ENCODE measurements around the gene EXOSC3.

EXOSC3 gene

GRCh38 chr9:37732086-37732741, 52.6 kb downstream of the EXOSC3 start:
- TF ChIP-seq CTCF (conservative IDR thresholded peaks at IDR 0.05; ENCODE audit: low read depth, low read length): no peak
- DNase-seq (ENCODE audit: low read depth): no peak
- no peak overlapping the region for H3K4me3 ChIP-seq (ENCODE audit: low read depth, low read length)

DNA sequence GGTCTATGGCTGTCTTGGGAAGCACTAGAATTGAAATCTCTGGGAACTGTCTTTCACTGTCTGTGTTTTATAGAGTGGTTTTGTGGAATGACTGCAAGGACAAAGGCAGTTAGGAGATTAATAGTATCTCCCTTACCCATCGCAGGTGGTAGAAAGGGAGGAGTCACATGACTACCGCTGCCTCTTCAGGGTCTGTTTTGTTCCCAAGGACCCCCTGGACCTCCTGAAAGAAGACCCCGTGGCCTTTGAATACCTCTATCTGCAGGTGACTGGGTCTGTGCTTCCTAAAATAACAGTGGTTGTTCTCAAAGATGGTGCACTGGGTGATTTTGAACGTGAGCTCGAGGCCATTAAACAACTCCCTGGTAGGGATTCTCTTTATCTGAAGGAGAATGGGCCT, 54.0 kb downstream of the EXOSC3 start:
- no peak overlapping the region for H3K4me3 ChIP-seq (ENCODE audit: low read depth, low read length)
- no peak for TF ChIP-seq CTCF (conservative IDR thresholded peaks at IDR 0.05; ENCODE audit: low read depth, low read length)
- no peak for DNase-seq (ENCODE audit: low read depth)

GRCh38 chr9:37730256-37730655, 54.6 kb downstream of the EXOSC3 start:
- peak; percentile 4 for DNase-seq (ENCODE audit: low read depth)
- TF ChIP-seq CTCF (conservative IDR thresholded peaks at IDR 0.05; ENCODE audit: low read depth, low read length): no peak
- no peak overlapping the region for H3K4me3 ChIP-seq (ENCODE audit: low read depth, low read length)
